NCI-H460 (cell line): ENCODE data around the gene AMOTL2. TPM values are rescaled to one million over a fixed set of nuclear protein-coding genes. Genes with fewer than 3 reads are reported as not detected.

ENCODE experiments used
- DNase-seq: peaks from one replicate; pipeline ENCODE4 v3.0.0-alpha.2; 2016; ENCODE audit warnings: low read depth; ENCODE audit errors: extremely low read depth
- total RNA-seq: library from RNA; depleted of rRNA; stranded (reverse); fragments of >200 nt; shearing (Covaris generic); gene quantifications from 2 replicates; pipeline ENCODE4 v1.2.3, GENCODE V29; 2014

Gene AMOTL2
- total RNA-seq, 1 experiment from 2014 or later = 38.6 TPM

DNA sequence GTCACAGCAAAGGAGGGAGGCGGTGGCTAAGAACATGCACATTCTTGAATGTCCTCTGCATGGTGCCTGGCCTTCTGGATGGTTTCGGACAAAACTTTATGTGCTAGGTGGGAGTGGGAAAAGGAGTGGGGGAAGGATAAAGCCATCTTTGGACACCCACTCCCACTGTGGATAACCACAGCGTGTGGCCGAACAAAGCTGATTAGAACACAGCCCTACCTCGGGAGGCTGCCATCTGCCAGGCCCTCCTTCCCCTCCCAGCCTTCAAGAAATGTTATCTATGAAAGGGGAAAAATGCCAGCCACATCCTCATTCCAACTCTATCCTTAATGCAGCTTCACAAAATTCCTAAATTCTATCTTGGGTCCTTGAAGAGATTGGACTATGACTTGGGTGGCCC, 18.8 kb downstream of the AMOTL2 start:
- DNase-seq = no peak

- DNase-seq = no peak
Observed at GRCh38 chr3:134354612-134355251, 19.5 kb downstream of the AMOTL2 start.

GRCh38 chr3:134353831-134354611, 20.2 kb downstream of the AMOTL2 start:
- no peak for DNase-seq

DNA sequence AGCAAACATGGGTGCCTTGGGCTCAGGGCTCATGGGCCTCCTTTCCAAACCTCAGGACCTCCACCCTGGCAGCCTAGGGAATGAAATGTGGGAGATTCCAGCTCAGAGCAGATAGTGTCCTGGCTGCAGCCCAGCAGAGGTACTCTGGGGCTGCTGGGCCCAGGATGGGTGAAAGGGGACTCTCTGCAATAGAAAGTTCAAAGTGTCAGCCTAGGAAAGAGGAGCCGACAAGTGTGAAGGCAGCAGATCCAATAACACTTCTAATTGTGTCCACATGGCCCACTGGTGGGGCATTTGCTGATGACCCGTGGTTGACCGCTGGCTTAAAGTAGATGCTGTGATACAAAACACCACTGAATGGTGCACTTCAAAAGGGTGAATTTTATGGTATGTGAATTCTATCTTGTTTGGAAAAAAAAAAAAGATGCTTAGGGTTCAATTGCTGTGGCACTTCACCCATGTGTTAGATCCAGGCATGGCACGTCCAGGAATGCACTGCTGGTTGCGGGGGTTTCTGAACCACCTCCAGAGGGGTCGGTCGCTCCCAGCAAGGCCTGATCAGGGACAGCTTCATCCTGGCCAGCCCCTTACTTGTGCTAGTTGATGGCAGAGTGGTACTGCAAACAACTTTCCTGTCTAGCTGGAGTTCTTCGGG, 20.9 kb downstream of the AMOTL2 start:
- DNase-seq = no peak

- DNase-seq = no peak
Observed at GRCh38 chr3:134352031-134352671, 22.1 kb downstream of the AMOTL2 start.

DNA sequence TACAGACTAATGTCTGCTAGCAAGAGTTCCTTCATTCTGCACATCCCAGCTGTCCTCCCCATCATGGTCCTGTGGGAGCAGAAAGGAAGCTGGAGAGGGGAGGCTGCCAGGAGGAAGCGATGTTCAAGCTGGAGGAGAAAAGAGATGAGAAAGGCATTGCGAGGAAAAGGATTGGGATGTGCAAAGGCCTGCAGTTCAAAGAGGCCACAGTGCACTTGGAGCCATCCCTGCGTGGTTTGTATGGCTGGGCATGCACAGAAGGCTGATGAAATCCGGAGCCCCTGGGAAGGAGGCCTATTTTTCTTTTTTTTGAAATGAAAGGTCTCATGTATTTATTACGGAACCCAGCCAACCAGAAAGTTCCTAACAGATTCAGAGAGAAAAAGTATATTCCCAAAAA, 22.8 kb downstream of the AMOTL2 start:
- DNase-seq = no peak

- no peak for DNase-seq
Observed at GRCh38 chr3:134350861-134351311, 23.4 kb downstream of the AMOTL2 start.

GRCh38 chr3:134350266-134350665, 24.0 kb downstream of the AMOTL2 start:
- DNase-seq = no peak

GRCh38 chr3:134348524-134348923, 25.7 kb downstream of the AMOTL2 start:
- DNase-seq = no peak

DNA sequence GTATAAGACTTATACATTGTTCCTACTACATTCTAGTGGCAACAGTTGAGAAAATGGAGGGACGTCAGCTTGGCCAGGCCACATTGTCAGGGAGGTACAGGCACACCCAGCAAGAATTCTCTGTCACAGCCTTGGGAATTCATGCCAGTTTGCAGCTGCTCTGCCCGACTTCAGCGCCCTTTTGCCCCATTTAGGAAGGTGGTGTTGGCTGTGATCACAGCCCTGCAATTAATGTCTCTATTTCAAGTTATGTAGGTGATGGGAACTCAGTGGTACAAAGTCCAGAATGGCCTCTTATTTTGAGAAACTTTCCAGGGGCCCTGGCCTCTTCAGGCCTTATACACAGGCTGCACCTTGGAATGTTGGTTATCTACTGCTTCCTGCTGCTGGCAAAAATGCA, 26.7 kb downstream of the AMOTL2 start:
- no peak for DNase-seq

DNA sequence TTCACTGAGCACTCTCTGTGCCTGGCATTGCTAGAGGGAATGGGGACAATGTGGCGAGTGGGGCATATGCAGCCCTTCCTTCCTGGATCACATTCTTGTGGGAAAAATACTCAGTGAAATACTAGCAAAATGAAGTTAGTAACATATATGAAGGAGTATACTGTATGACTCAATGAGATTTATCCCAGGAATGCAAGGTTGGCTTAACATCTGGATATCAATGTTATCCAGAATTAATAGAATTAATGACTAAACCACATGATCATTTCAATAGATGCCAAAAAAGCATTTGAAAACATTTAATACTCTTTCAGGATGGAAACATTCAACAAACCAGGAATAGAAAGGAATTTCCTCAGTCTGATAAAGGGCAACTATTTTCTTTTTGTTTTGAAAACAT, 27.5 kb downstream of the AMOTL2 start:
- DNase-seq = no peak

- DNase-seq = no peak
Observed at GRCh38 chr3:134345202-134345601, 29.0 kb downstream of the AMOTL2 start.

- DNase-seq = no peak
Observed at GRCh38 chr3:134344560-134344959, 29.7 kb downstream of the AMOTL2 start.

- DNase-seq = no peak
Observed at GRCh38 chr3:134342259-134342658, 32.0 kb downstream of the AMOTL2 start.

- no peak for DNase-seq
Observed at GRCh38 chr3:134341389-134341788, 32.9 kb downstream of the AMOTL2 start.

DNA sequence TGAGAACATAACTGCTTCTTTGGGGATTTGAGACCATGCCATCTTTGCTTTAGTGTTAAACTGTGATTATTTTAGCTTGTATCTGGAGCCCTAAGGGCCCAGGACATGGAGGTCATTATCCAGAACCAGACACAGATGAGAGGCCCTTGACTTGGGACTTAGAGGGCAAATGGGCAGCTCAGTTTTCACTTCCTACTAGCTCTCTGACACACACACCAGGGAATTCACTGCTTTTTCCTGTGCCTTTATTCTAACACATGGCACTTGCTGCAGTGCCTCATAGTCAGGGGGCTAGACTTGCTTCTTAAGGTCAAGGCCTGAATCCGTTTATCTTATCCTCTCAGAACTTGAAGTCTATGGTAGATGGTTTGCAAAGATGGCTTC, 33.3 kb downstream of the AMOTL2 start:
- no peak for DNase-seq

DNA sequence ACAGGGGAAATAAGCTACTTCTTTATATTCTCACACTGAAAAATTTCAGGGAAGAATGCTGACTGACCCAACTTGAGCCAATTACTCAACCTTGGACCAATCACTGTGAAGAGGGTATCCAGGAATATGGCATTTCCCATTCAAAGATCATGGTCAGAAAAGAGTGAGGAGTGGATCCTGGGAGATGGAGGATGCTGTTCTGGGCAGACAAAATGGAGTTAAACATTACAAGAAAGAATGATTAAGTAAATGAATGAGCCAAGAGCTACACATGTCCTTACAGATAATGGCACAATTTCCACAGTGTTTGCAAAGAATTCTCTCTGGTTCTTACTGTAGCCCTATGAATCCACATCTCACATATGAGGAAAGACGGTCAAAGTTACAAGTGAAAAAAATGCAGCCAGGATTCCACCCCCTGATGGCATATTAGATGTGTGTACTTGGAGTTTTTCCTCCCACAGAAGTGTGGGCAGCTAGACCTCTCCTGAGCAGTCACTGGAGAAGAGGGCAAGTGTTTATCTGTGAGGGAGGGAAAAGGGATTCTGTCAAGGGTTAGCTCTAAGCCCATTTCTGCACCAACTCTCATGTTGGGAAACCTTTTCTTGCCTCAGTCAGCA, 33.8 kb downstream of the AMOTL2 start:
- DNase-seq = no peak

DNA sequence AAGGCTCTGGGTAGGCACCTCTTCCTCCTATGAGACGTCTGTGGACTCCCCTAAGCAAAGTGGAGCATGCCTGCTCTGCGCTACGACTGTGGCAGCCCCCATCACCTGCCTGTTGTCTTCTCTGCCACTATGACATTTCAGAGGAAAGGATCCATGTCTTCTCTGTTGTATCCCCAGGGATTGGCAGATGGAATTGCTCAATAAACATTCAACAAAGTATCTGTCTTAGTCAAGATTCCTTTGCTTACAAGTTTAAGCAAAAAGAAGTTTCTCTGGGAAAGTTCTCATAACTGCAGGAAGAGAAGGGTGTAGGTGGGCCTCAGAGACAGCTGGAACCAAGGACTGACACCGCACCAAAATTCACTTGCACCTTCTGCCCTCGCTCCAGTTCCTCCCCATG, 34.3 kb downstream of the AMOTL2 start:
- DNase-seq = no peak

DNA sequence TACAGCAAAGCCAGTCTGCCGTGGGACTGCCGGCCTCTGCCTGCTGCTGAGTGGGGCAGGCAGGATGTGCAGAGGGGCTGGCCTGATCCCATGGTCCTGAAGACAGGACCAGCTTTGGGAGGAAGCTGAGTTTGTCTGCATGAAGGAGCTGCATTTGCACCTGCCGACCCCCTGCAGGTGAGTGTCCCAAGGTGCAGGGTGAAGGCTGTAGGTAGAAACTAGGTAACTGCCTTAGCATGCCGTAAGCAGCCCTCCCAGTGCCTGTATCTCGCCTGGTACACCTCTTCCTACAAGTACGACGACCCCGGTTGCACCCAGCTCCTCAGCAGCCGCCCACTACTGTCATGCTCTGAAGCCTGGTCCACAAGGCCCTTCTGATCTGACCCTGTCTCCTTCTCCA, 34.9 kb downstream of the AMOTL2 start:
- no peak for DNase-seq

DNA sequence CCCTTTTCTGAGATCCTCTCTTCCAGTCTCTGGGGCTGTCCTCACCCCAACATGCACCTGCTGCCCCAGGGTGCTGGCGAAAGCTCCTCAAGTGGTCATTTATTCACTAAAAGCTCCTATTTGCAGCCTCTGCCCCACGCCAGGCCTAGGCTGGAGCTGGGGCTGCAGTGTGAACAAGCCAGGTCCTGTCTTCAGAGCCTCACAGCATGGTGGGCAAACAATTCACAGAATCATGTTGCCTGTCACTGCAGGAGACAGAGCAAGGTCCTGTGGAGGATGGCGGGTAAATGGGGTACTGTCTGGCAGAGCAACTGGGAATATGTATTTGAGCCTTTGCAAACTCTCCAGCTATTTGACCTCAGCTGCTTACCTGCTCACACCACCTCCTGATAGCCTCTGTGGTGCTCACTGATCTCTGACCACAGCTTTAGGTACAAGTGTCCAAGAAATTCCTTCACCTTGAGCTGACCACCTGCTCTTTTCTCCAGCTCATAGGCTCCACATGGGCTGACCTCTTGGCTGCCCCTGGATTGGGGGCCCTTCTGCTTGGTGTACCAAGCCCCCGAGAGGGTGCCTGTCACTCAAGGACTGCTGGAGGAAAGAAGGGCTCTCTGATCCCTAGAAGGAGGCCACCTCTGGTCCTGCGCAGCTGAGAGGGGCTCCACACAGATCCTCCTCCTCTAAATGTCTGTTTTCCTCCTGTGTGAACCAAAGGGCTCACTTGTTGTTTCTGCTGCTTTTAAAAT, 35.6 kb downstream of the AMOTL2 start:
- no peak for DNase-seq
